Endodermal cell (in vitro differentiated cells): Measurements from ENCODE around the gene CPA4. TPM values are rescaled to one million over a fixed set of nuclear protein-coding genes. Genes with fewer than 3 reads are reported as not detected.

Experiments
- DNase-seq: peaks from one replicate; pipeline ENCODE4 v3.0.0-alpha.2; 2017
- H3K27ac ChIP-seq: 2 replicates; pipeline ENCODE4 v1.5.1; 2013; ENCODE audit warnings: mild to moderate bottlenecking, low read depth, low read length, moderate library complexity
- H3K27me3 ChIP-seq: 2 replicates; pipeline ENCODE4 v1.6.1; 2013; ENCODE audit warnings: mild to moderate bottlenecking, low read length, moderate library complexity; ENCODE audit not compliant: insufficient read depth, control insufficient read depth, poor library complexity, severe bottlenecking
- H3K36me3 ChIP-seq: 2 replicates; pipeline ENCODE4 v1.7.0; 2013; ENCODE audit warnings: mild to moderate bottlenecking, low read length, moderate library complexity; ENCODE audit not compliant: control insufficient read depth, insufficient read depth
- H3K4me1 ChIP-seq: one replicate; pipeline ENCODE4 v1.7.0; 2013; ENCODE audit warnings: low read length; ENCODE audit not compliant: control insufficient read depth, insufficient read depth
- H3K4me3 ChIP-seq: 2 replicates; pipeline ENCODE4 v1.5.1; 2013; ENCODE audit warnings: mild to moderate bottlenecking, low read length, moderate library complexity
- H3K9ac ChIP-seq: 2 replicates; pipeline ENCODE4 v1.6.1; 2013; ENCODE audit warnings: mild to moderate bottlenecking, low read length, moderate library complexity; ENCODE audit not compliant: poor library complexity, severe bottlenecking; ENCODE audit errors: extremely low read depth
- H3K9me3 ChIP-seq: 2 replicates; pipeline ENCODE4 v1.6.1; 2013; ENCODE audit warnings: mild to moderate bottlenecking, low read length, moderate library complexity; ENCODE audit not compliant: control insufficient read depth
- H3K27ac Mint-ChIP-seq: 2 replicates; pipeline ENCODE4 v1.8.0; 2020; ENCODE audit warnings: mixed read lengths
- H3K27me3 Mint-ChIP-seq: 2 replicates; pipeline ENCODE4 v1.8.0; 2021; ENCODE audit warnings: mild to moderate bottlenecking, mixed read lengths; ENCODE audit not compliant: insufficient read depth
- H3K36me3 Mint-ChIP-seq: 2 replicates; pipeline ENCODE4 v1.8.0; 2020; ENCODE audit warnings: low read depth, mixed read lengths
- H3K4me1 Mint-ChIP-seq: 2 replicates; pipeline ENCODE4 v1.8.0; 2020; ENCODE audit warnings: mixed read lengths
- H3K4me3 Mint-ChIP-seq: 2 replicates; pipeline ENCODE4 v1.8.0; 2020; ENCODE audit warnings: mild to moderate bottlenecking, moderate library complexity, mixed read lengths
- H3K9me3 Mint-ChIP-seq: 2 replicates; pipeline ENCODE4 v1.8.0; 2020; ENCODE audit warnings: mild to moderate bottlenecking, mixed read lengths
- CTCF ChIP-seq: fragments of 200-600 bp; sonication (generic); conservative IDR thresholded peaks from 2 replicates; pipeline ENCODE4 v1.5.0; 2021; ENCODE audit warnings: antibody characterized with exemption, mild to moderate bottlenecking
- WGBS, 2 experiments: methylation state at CpG; one replicate each; pipeline versions ENCODE4 v1.1.5 to v1.1.7; 2013; ENCODE audit warnings: missing lambda C conversion rate in 2 of 2, mixed read lengths in 1 of 2; ENCODE audit not compliant: insufficient coverage in 1 of 2, insufficient read length in 1 of 2; 5-methylcytosine and 5-hydroxymethylcytosine counted together
- total RNA-seq, 2 donors: library from RNA; stranded (reverse); fragmentation: NEBNext Ultra II Directional in 1 of 2; extraction: Animal tissue kit (Norgen Biotek cat#: 25700) in 1 of 2; gene quantifications; 2 replicates in 1 of 2; 3 replicates in 1 of 2; pipeline ENCODE4 v1.2.1, GENCODE V29; 2021

Gene CPA4
- total RNA-seq, 2 donors from 2014 or later: not detected

GRCh38 chr7:130366564-130366963 is 73.6 kb downstream of the CPA4 start:
- H3K4me1 Mint-ChIP-seq: peaks cover 4% of the 10 kb centered on the region
- no peaks in the 10 kb centered on the region for H3K4me1 ChIP-seq
- H3K27ac Mint-ChIP-seq: no peak overlapping the region
- H3K4me3 ChIP-seq: no peak overlapping the region
- H3K27me3 Mint-ChIP-seq: no peaks in the 10 kb centered on the region
- H3K36me3 ChIP-seq: no peaks in the 10 kb centered on the region
- H3K36me3 Mint-ChIP-seq: no peaks in the 10 kb centered on the region
- no peak overlapping the region for H3K27ac ChIP-seq
- 92 to 93% methylated on average over 3 to 6 of the region's 6 CpGs for WGBS, 2 experiments
- DNase-seq: no peak
- no peaks in the 10 kb centered on the region for H3K9me3 Mint-ChIP-seq
- no peak overlapping the region for H3K9ac ChIP-seq
- no peaks in the 10 kb centered on the region for H3K9me3 ChIP-seq
- no peaks in the 10 kb centered on the region for H3K27me3 ChIP-seq
- no peak for TF ChIP-seq CTCF
- no peak overlapping the region for H3K4me3 Mint-ChIP-seq

GRCh38 chr7:130367088-130367755 is 74.3 kb downstream of the CPA4 start:
- Mint-ChIP-seq H3K27me3 (no peaks in the 10 kb centered on the region), H3K9me3 (no peaks in the 10 kb centered on the region), H3K27ac (no peak overlapping the region), H3K36me3 (no peaks in the 10 kb centered on the region), H3K4me1 (peaks cover 4% of the 10 kb centered on the region), H3K4me3 (no peak overlapping the region)
- no peak for TF ChIP-seq CTCF
- Histone ChIP-seq H3K9me3 (no peaks in the 10 kb centered on the region), H3K9ac (no peak overlapping the region), H3K4me3 (no peak overlapping the region), H3K36me3 (no peaks in the 10 kb centered on the region), H3K27ac (no peak overlapping the region), H3K27me3 (no peaks in the 10 kb centered on the region), H3K4me1 (no peaks in the 10 kb centered on the region)
- 93% methylated on average over 9 to 13 of the region's 13 CpGs for WGBS, 2 experiments
- DNase-seq: no peak

- Mint-ChIP-seq H3K9me3 (no peaks in the 10 kb centered on the region), H3K27me3 (no peaks in the 10 kb centered on the region), H3K36me3 (no peaks in the 10 kb centered on the region), H3K4me3 (no peak overlapping the region), H3K4me1 (peaks cover 6% of the 10 kb centered on the region), H3K27ac (no peak overlapping the region)
- Histone ChIP-seq H3K27ac (no peak overlapping the region), H3K36me3 (no peaks in the 10 kb centered on the region), H3K4me1 (no peaks in the 10 kb centered on the region), H3K9me3 (no peaks in the 10 kb centered on the region), H3K27me3 (no peaks in the 10 kb centered on the region), H3K9ac (no peak overlapping the region), H3K4me3 (no peak overlapping the region)
- 91 to 93% methylated on average over 18 to 19 of the region's 19 CpGs for WGBS, 2 experiments
- DNase-seq: no peak
- TF ChIP-seq CTCF: no peak
Observed at GRCh38 chr7:130367836-130368746, 75.1 kb downstream of the CPA4 start.
